ENCODE results near the gene ARSD. TPM values are rescaled to one million over a fixed set of nuclear protein-coding genes. Genes with fewer than 3 reads are reported as not detected.

The ARSD gene
- total RNA-seq, 1 donor from 2014 or later = 19.8 TPM

- Mint-ChIP-seq H3K9me3 (ENCODE audit: unreplicated experiment) (no peaks in the 10 kb centered on the region), H3K27ac (ENCODE audit: unreplicated experiment) (no peak overlapping the region), H3K4me3 (ENCODE audit: unreplicated experiment) (no peak overlapping the region), H3K4me1 (ENCODE audit: unreplicated experiment) (no peaks in the 10 kb centered on the region), H3K27me3 (ENCODE audit: unreplicated experiment) (no peaks in the 10 kb centered on the region), H3K36me3 (ENCODE audit: low read depth, unreplicated experiment) (peaks cover 7% of the 10 kb centered on the region)
- no peak for TF ChIP-seq CTCF (IDR thresholded peaks at IDR 0.05; ENCODE audit: unreplicated experiment)
- no peak for DNase-seq (ENCODE audit: low spot score)
Measured at GRCh38 chrX:2871831-2872230, 57.3 kb downstream of the ARSD start.

- Mint-ChIP-seq H3K36me3 (ENCODE audit: low read depth, unreplicated experiment) (peaks cover 7% of the 10 kb centered on the region), H3K9me3 (ENCODE audit: unreplicated experiment) (no peaks in the 10 kb centered on the region), H3K4me3 (ENCODE audit: unreplicated experiment) (no peak overlapping the region), H3K27ac (ENCODE audit: unreplicated experiment) (no peak overlapping the region), H3K27me3 (ENCODE audit: unreplicated experiment) (no peaks in the 10 kb centered on the region), H3K4me1 (ENCODE audit: unreplicated experiment) (no peaks in the 10 kb centered on the region)
- DNase-seq (ENCODE audit: low spot score) = no peak
- TF ChIP-seq CTCF (IDR thresholded peaks at IDR 0.05; ENCODE audit: unreplicated experiment) = no peak
Measured at GRCh38 chrX:2870650-2871049, 58.5 kb downstream of the ARSD start.

DNA sequence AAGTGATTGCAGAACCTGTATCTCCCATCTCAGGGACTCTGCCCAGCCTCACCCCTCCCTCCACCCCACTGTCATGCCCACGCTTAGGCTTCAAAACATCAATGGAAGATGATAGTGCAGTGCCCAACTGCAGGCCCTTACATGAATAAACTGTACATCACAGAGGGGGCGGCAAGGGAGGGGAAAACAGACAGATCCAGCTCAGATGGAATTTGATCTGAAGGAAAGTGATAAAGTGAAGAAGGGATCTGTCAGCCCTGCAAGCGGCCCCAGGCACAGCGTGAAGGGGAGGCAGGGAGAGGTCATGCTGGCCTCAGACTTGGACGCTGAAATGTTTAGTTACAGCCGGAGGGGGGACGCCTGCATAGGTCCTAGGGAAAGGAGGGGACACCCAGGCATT lies 61.9 kb downstream of the ARSD start:
- DNase-seq (ENCODE audit: low spot score) = no peak
- Mint-ChIP-seq H3K27me3 (ENCODE audit: unreplicated experiment) (no peaks in the 10 kb centered on the region), H3K36me3 (ENCODE audit: low read depth, unreplicated experiment) (no peaks in the 10 kb centered on the region), H3K9me3 (ENCODE audit: unreplicated experiment) (no peaks in the 10 kb centered on the region), H3K4me1 (ENCODE audit: unreplicated experiment) (no peaks in the 10 kb centered on the region), H3K27ac (ENCODE audit: unreplicated experiment) (no peak overlapping the region), H3K4me3 (ENCODE audit: unreplicated experiment) (no peak overlapping the region)
- no peak for TF ChIP-seq CTCF (IDR thresholded peaks at IDR 0.05; ENCODE audit: unreplicated experiment)

DNA sequence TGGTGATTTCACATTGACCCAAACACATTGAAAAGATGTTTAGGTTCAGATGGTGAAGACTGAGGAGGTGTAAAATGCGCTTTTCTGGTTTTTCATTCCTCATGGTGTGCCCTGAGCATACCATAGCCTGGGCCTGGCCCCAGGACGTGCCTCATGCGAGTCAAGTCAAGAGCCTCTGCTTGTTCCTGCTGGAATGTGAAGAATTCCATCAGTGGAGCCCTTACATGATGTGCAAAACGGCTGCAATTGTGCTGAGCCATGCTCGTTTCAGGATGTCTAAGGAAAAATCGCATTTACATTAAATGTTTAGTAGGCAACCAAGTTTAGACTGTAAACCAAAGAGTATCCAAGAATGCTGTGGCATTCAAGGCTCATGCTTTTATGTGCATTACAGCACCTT lies 65.5 kb downstream of the ARSD start:
- Mint-ChIP-seq H3K4me3 (ENCODE audit: unreplicated experiment) (no peak overlapping the region), H3K27ac (ENCODE audit: unreplicated experiment) (no peak overlapping the region), H3K9me3 (ENCODE audit: unreplicated experiment) (no peaks in the 10 kb centered on the region), H3K36me3 (ENCODE audit: low read depth, unreplicated experiment) (peaks cover 3% of the 10 kb centered on the region), H3K4me1 (ENCODE audit: unreplicated experiment) (no peaks in the 10 kb centered on the region), H3K27me3 (ENCODE audit: unreplicated experiment) (no peaks in the 10 kb centered on the region)
- TF ChIP-seq CTCF (IDR thresholded peaks at IDR 0.05; ENCODE audit: unreplicated experiment) = no peak
- no peak for DNase-seq (ENCODE audit: low spot score)

- Mint-ChIP-seq H3K27me3 (ENCODE audit: unreplicated experiment) (no peaks in the 10 kb centered on the region), H3K9me3 (ENCODE audit: unreplicated experiment) (no peaks in the 10 kb centered on the region), H3K4me1 (ENCODE audit: unreplicated experiment) (no peaks in the 10 kb centered on the region), H3K27ac (ENCODE audit: unreplicated experiment) (no peak overlapping the region), H3K36me3 (ENCODE audit: low read depth, unreplicated experiment) (peaks cover 3% of the 10 kb centered on the region), H3K4me3 (ENCODE audit: unreplicated experiment) (no peak overlapping the region)
- DNase-seq (ENCODE audit: low spot score) = no peak
- TF ChIP-seq CTCF (IDR thresholded peaks at IDR 0.05; ENCODE audit: unreplicated experiment) = no peak
Measured at GRCh38 chrX:2862404-2862803, 66.7 kb downstream of the ARSD start.

Data from endothelial cell (in vitro differentiated cells).